ENCODE results near the gene APOL1. TPM values are rescaled to one million over a fixed set of nuclear protein-coding genes. Genes with fewer than 3 reads are reported as not detected.
"Not testable (repeated sequence)": the region's sequence is repeated elsewhere in the genome, so short reads cannot be mapped to it uniquely, and the experiment has no call there.

Gene APOL1, protein sequence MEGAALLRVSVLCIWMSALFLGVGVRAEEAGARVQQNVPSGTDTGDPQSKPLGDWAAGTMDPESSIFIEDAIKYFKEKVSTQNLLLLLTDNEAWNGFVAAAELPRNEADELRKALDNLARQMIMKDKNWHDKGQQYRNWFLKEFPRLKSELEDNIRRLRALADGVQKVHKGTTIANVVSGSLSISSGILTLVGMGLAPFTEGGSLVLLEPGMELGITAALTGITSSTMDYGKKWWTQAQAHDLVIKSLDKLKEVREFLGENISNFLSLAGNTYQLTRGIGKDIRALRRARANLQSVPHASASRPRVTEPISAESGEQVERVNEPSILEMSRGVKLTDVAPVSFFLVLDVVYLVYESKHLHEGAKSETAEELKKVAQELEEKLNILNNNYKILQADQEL
- total RNA-seq (10 to 100 TPM; 11.4 to 59.3 (median 34.4) TPM), polyA plus RNA-seq (10 to 100 TPM; 26.5 to 75.9 TPM)
- long read RNA-seq, donor 1, transcript APOL1-203 (7 exons, 1,564 nt) = major isoform, 6 of 145 reads
- long read RNA-seq, donor 1, partial matches to known transcripts = 4 of 145 reads
- long read RNA-seq, donor 1, other reads (novel, unspliced or antisense) = 134 of 145 reads
- long read RNA-seq, donor 2 = 0 reads
- long read RNA-seq, donor 3, partial matches to known transcripts = 1 of 36 reads
- long read RNA-seq, donor 3, other reads (novel, unspliced or antisense) = 31 of 36 reads

DNA sequence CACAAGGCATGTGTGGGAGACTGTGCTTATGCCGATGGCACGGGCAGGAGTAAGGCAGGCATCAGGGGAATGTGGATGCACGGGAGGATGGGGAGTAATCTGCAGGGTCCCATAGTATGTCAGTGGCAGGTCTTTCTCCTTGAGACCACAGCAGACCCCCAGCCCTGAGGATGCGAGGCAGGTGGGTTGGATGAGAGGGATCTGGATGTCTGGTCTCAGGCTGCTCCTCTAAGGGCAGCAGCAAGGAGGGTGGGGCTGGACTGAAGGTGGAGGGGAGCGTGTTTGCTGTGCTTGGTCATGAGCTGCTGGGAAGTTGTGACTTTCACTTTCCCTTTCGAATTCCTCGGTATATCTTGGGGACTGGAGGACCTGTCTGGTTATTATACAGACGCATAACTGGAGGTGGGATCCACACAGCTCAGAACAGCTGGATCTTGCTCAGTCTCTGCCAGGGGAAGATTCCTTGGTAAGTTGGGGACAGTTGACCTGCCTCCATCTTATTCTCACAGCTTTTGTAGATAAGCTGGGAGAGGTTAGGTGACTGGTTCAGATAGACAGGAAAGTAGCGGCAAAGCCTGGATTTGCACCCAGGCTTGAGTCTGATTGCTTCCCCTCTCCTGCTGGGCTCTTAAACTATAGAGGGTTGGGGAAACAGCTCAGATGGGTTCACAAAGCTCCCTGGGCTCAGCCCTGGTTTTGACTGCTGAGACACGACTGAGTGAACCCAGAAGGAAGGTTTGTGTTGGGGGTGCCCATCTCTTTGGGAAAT lies at the start of gene APOL1:
APOL1 (plus strand) TSS at position 380 of the 769 bp plus-strand sequence. CDS start 1,823 bp downstream, outside the sequence.
- peak within 1 kb of the TSS; percentile 52 for H3K4me3 ChIP-seq
- intact Hi-C loops (cut with DNase I) = no loop called here
- peak; percentile 54 to 65 (median 56) for DNase-seq
- no peaks in the 10 kb centered on the region for H3K27me3 ChIP-seq
- 9 to 30% (median 11%) methylated on average over 10 of the region's 10 CpGs for WGBS, 3 donors
- TF ChIP-seq POLR2A (IDR thresholded peaks at IDR 0.05) (peak; percentile 49), EP300 (IDR thresholded peaks at IDR 0.05) (no peak)
- H3K9me3 ChIP-seq = no peaks in the 10 kb centered on the region
- no peaks in the 10 kb centered on the region for H3K36me3 ChIP-seq
- H3K27ac ChIP-seq = peak within 1 kb of the TSS; percentile 58 to 75
- H3K4me1 ChIP-seq (ENCODE audit: insufficient read depth) = peaks cover 11% of the 10 kb centered on the region

- H3K9me3 ChIP-seq; H3K36me3 ChIP-seq; intact Hi-C loops (cut with DNase I); H3K27me3 ChIP-seq; H3K27ac ChIP-seq; DNase-seq; H3K4me3 ChIP-seq: not testable (repeated sequence)
- H3K4me1 ChIP-seq (ENCODE audit: insufficient read depth) = peaks cover 12% of the 10 kb centered on the region
- 88 to 93% (median 90%) methylated on average over 7 of the region's 7 CpGs for WGBS, 3 donors
Measured at GRCh38 chr22:36203441-36203840, 49.5 kb upstream of the APOL1 start.

DNA sequence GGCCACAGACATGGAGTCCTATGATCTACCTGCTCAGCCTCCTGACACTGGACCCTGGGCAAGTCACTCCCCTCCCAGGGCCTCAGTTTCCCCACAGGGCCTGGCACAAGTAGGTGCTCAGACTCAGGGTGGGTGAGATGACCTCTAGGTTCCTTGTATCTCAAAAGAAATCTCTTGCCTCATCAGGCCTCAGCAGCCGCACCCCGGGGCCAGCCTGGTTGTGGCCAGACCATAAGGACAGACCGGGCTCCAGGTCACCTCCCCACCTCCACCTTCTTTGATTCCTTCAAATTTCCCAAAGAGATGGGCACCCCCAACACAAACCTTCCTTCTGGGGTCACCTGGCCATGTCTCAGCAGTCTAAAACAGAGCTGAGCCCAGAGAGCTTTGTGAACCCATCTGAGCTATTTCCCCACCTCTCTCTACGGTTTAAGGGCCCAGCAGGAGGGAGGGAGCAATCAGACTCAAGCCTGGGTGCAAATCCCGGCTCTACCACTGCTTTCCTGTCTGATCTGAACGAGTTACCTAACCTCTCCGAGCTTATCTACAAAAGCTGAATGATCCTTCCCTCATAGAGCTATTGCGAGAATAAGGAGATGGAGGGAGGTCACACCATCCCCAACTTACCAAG lies 48.8 kb upstream of the APOL1 start:
- Histone ChIP-seq H3K9me3 (no peaks in the 10 kb centered on the region), H3K4me3 (no peak overlapping the region), H3K27ac (no peak overlapping the region), H3K4me1 (ENCODE audit: insufficient read depth) (peaks cover 8% of the 10 kb centered on the region), H3K36me3 (no peaks in the 10 kb centered on the region), H3K27me3 (no peaks in the 10 kb centered on the region)
- DNase-seq = no peak
- TF ChIP-seq CTCF (IDR thresholded peaks at IDR 0.05) (no peak), EP300 (IDR thresholded peaks at IDR 0.05) (no peak), POLR2A (IDR thresholded peaks at IDR 0.05) (no peak)
- WGBS, 3 donors = 73 to 87% (median 77%) methylated on average over 8 of the region's 8 CpGs
- intact Hi-C loops (cut with DNase I) = no loop called here

DNA sequence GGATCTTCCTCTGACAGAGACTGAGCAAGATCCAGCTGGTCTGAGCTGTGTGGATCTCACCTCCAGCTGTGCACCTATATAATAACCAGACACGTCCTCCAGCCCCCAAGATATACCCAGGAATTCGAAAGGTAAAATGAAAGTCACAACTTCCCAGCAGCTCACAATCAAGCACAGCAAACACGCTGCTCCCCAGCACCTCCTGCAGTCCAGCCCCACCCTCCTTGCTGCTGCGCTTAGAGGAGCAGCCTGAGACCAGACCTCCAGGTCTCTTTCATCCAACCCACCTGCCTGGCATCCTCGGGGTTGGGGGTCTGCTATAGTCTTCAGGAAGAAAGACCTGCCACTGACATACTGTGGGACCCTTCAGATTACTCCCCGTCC lies 48.3 kb upstream of the APOL1 start:
- DNase-seq = no peak
- intact Hi-C loops (cut with DNase I) = no loop called here
- no peak overlapping the region for H3K4me3 ChIP-seq
- H3K27me3 ChIP-seq = no peaks in the 10 kb centered on the region
- 69 to 85% (median 77%) methylated on average over 6 of the region's 6 CpGs for WGBS, 3 donors
- H3K9me3 ChIP-seq = no peaks in the 10 kb centered on the region
- H3K27ac ChIP-seq = no peak overlapping the region
- peaks cover 8% of the 10 kb centered on the region for H3K4me1 ChIP-seq (ENCODE audit: insufficient read depth)
- H3K36me3 ChIP-seq = no peaks in the 10 kb centered on the region
- no peak for TF ChIP-seq CTCF (IDR thresholded peaks at IDR 0.05)
- no peak for TF ChIP-seq EP300 (IDR thresholded peaks at IDR 0.05)
- TF ChIP-seq POLR2A (IDR thresholded peaks at IDR 0.05) = no peak

DNA sequence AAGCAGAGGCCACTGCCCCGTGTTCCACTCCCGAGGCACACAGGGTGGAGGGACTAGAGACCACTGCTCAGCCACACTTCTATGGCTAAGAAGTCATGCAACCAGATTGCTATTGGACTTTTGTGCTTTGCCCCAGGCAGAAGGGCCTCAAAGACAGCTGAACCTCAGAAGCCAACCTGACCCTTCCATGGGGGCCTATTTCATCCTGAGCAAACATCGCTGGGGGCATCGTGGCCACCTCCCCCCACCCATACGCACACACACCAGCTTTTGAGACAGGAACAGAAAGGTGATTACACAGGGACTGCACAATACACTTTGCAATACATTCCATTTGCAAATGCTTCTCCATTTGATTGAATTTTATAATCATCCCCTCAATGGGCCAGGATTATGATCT lies 47.4 kb upstream of the APOL1 start:
- DNase-seq; H3K9me3 ChIP-seq; H3K27me3 ChIP-seq; H3K27ac ChIP-seq; H3K4me1 ChIP-seq (ENCODE audit: insufficient read depth); H3K4me3 ChIP-seq; H3K36me3 ChIP-seq; intact Hi-C loops (cut with DNase I): not testable (repeated sequence)
- 74 to 95% (median 77%) methylated on average over 4 to 5 of the region's 5 CpGs for WGBS, 3 donors
